Measurements from ENCODE around the gene CD59.

DNA sequence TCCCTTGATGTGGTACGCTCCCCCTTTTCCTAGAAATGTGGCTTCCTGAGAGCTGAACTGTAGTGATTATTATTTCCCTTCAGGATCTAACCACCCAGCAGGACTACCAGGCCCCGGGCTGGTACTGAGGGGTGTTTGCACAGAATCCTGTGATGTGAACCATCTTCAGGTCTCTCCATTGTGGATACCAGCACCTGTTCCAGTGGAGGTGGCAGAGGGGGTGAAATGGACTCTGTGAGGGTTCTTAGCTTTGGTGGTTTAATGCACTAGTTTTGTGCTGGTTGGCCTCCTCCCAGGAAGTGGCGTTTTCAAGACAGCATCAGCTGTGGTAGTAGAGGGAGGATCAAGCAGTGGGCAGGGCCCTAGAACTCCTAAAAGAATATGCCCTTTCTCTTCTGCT, 54.2 kb downstream of the CD59 start:
- TF ChIP-seq POLR2A (IDR thresholded peaks at IDR 0.05; ENCODE audit: low read depth, low read length) (no peak), CTCF (IDR thresholded peaks at IDR 0.05; ENCODE audit: extremely low read depth in 1 of 2, insufficient read depth in 1 of 2, low read depth in 1 of 2, low read length in 2 of 2) (no peak), POLR2AphosphoS5 (IDR thresholded peaks at IDR 0.05; ENCODE audit: insufficient read depth, low read depth, low read length) (no peak), EZH2 (IDR thresholded peaks at IDR 0.05; ENCODE audit: borderline replicate concordance, low read depth, low read length, severe bottlenecking) (no peak)

Data from endothelial cell of umbilical vein (primary cell).